ENCODE results near the gene FHAD1.

FHAD1 gene

GRCh38 chr1:15445390-15446122, 198.5 kb downstream of the FHAD1 start:
- DNase-seq, result no peak

- no peak for DNase-seq
These were observed 199.2 kb downstream of the FHAD1 start for GRCh38 chr1:15446212-15446611.
